HG03565 (cell line): ENCODE results near the gene RAB7B.

Experiments
- ATAC-seq: cut with Tn5 transposase; IDR thresholded peaks from one replicate; pipeline ENCODE4 v1.9.1; 2021; ENCODE audit warnings: mild to moderate bottlenecking, moderate library complexity; ENCODE audit not compliant: unreplicated experiment

Gene RAB7B

GRCh38 chr1:205950826-205951549 is 52.2 kb downstream of the RAB7B start:
- ATAC-seq, result no peak

GRCh38 chr1:205950280-205950679 is 52.9 kb downstream of the RAB7B start:
- no peak for ATAC-seq

GRCh38 chr1:205949753-205950152 is 53.4 kb downstream of the RAB7B start:
- ATAC-seq, result no peak

GRCh38 chr1:205948886-205949285 is 54.3 kb downstream of the RAB7B start:
- ATAC-seq, result no peak

- ATAC-seq, result no peak
These were observed 55.2 kb downstream of the RAB7B start for GRCh38 chr1:205948039-205948438.

- ATAC-seq, result no peak
These were observed 56.2 kb downstream of the RAB7B start for GRCh38 chr1:205947024-205947423.

GRCh38 chr1:205945069-205945468 is 58.1 kb downstream of the RAB7B start:
- ATAC-seq, result no peak

GRCh38 chr1:205944525-205944924 is 58.7 kb downstream of the RAB7B start:
- no peak for ATAC-seq

- ATAC-seq, result no peak
These were observed 60.0 kb downstream of the RAB7B start, which contains the start of gene SLC26A9 for GRCh38 chr1:205943245-205943644. TSS of gene SLC26A9 (minus strand) at chr1:205943456. CDS start at chr1:205935820, 7,636 bp downstream.

GRCh38 chr1:205942631-205943159 is 60.5 kb downstream of the RAB7B start:
- ATAC-seq, result no peak

GRCh38 chr1:205940710-205941109 is 62.5 kb downstream of the RAB7B start:
- no peak for ATAC-seq

- no peak for ATAC-seq
These were observed 63.4 kb downstream of the RAB7B start for GRCh38 chr1:205939690-205940330.

GRCh38 chr1:205938682-205939081 is 64.5 kb downstream of the RAB7B start:
- no peak for ATAC-seq

GRCh38 chr1:205936846-205937586 is 66.2 kb downstream of the RAB7B start:
- ATAC-seq, result no peak

GRCh38 chr1:205936311-205936710 is 66.9 kb downstream of the RAB7B start:
- ATAC-seq, result no peak

- no peak for ATAC-seq
These were observed 67.3 kb downstream of the RAB7B start for GRCh38 chr1:205935869-205936268.

GRCh38 chr1:205934788-205935187 is 68.4 kb downstream of the RAB7B start:
- ATAC-seq, result no peak

GRCh38 chr1:205933671-205934618 is 69.2 kb downstream of the RAB7B start:
- no peak for ATAC-seq

- no peak for ATAC-seq
These were observed 70.4 kb downstream of the RAB7B start for GRCh38 chr1:205932776-205933175.

- no peak for ATAC-seq
These were observed 72.4 kb downstream of the RAB7B start for GRCh38 chr1:205930799-205931281.
